ENCODE data around the gene GZMM. TPM values are rescaled to one million over a fixed set of nuclear protein-coding genes. Genes with fewer than 3 reads are reported as not detected.

GZMM gene
- total and polyA plus RNA-seq, 2 of the 13 experiments (the other 11 are each of a cell fraction or from before 2014, with no cell fraction given), result 0.07 TPM; not detected in 1

GRCh38 chr19:572140-572742 is 28.4 kb downstream of the GZMM start, which contains the start of gene BSG (continued):
- TF ChIP-seq, protein P1, sequence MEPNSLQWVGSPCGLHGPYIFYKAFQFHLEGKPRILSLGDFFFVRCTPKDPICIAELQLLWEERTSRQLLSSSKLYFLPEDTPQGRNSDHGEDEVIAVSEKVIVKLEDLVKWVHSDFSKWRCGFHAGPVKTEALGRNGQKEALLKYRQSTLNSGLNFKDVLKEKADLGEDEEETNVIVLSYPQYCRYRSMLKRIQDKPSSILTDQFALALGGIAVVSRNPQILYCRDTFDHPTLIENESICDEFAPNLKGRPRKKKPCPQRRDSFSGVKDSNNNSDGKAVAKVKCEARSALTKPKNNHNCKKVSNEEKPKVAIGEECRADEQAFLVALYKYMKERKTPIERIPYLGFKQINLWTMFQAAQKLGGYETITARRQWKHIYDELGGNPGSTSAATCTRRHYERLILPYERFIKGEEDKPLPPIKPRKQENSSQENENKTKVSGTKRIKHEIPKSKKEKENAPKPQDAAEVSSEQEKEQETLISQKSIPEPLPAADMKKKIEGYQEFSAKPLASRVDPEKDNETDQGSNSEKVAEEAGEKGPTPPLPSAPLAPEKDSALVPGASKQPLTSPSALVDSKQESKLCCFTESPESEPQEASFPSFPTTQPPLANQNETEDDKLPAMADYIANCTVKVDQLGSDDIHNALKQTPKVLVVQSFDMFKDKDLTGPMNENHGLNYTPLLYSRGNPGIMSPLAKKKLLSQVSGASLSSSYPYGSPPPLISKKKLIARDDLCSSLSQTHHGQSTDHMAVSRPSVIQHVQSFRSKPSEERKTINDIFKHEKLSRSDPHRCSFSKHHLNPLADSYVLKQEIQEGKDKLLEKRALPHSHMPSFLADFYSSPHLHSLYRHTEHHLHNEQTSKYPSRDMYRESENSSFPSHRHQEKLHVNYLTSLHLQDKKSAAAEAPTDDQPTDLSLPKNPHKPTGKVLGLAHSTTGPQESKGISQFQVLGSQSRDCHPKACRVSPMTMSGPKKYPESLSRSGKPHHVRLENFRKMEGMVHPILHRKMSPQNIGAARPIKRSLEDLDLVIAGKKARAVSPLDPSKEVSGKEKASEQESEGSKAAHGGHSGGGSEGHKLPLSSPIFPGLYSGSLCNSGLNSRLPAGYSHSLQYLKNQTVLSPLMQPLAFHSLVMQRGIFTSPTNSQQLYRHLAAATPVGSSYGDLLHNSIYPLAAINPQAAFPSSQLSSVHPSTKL (CRISPR knock-in tag; IDR thresholded peaks at IDR 0.05), result no peak; the same call in 1 of the 2 replicates
- TF ChIP-seq PTBP1 (IDR thresholded peaks at IDR 0.05; ENCODE audit: low read depth, low read length, poor library complexity, severe bottlenecking), result no peak
- TF ChIP-seq GATAD1 (CRISPR knock-in tag; IDR thresholded peaks at IDR 0.05), result peak; percentile 65
- TF ChIP-seq NFKB2 (CRISPR knock-in tag; IDR thresholded peaks at IDR 0.05; ENCODE audit: borderline replicate concordance), result peak; percentile 67; the same call in 1 of the 2 replicates
- TF ChIP-seq PPARG (CRISPR knock-in tag; conservative IDR thresholded peaks at IDR 0.05), result 0 out of 2 replicates have a peak, but pooled peaks have one; percentile 15
- TF ChIP-seq ZFAT (CRISPR knock-in tag; conservative IDR thresholded peaks at IDR 0.05), result no peak
- peak; percentile 87 for TF ChIP-seq YY1 (IDR thresholded peaks at IDR 0.05; ENCODE audit: insufficient read depth, insufficient replicate concordance, low read depth, low read length)
- TF ChIP-seq, protein P2, sequence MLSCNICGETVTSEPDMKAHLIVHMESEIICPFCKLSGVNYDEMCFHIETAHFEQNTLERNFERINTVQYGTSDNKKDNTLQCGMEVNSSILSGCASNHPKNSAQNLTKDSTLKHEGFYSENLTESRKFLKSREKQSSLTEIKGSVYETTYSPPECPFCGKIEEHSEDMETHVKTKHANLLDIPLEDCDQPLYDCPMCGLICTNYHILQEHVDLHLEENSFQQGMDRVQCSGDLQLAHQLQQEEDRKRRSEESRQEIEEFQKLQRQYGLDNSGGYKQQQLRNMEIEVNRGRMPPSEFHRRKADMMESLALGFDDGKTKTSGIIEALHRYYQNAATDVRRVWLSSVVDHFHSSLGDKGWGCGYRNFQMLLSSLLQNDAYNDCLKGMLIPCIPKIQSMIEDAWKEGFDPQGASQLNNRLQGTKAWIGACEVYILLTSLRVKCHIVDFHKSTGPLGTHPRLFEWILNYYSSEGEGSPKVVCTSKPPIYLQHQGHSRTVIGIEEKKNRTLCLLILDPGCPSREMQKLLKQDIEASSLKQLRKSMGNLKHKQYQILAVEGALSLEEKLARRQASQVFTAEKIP (CRISPR knock-in tag; IDR thresholded peaks at IDR 0.05; ENCODE audit: borderline replicate concordance), result no peak
- peak; percentile 46; the same call in 1 of the 2 replicates for TF ChIP-seq ZNF772 (CRISPR knock-in tag; IDR thresholded peaks at IDR 0.05)
- TF ChIP-seq RBM22 (optimal IDR thresholded peaks at IDR 0.05; ENCODE audit: low read length), result no peak
- TF ChIP-seq ZNF143 (CRISPR knock-in tag; IDR thresholded peaks at IDR 0.05), result peak; percentile 58
- no peak for TF ChIP-seq ZFP36L2 (CRISPR knock-in tag; IDR thresholded peaks at IDR 0.05)
- TF ChIP-seq ZNF792 (CRISPR knock-in tag; IDR thresholded peaks at IDR 0.05), result 0 out of 2 replicates have a peak, but pooled peaks have one; percentile 42
- TF ChIP-seq ZNF432 (CRISPR knock-in tag; IDR thresholded peaks at IDR 0.05; ENCODE audit: borderline replicate concordance), result no peak
- no peak for TF ChIP-seq E2F2 (CRISPR knock-in tag; IDR thresholded peaks at IDR 0.05; ENCODE audit: borderline replicate concordance)
- TF ChIP-seq, protein P3, sequence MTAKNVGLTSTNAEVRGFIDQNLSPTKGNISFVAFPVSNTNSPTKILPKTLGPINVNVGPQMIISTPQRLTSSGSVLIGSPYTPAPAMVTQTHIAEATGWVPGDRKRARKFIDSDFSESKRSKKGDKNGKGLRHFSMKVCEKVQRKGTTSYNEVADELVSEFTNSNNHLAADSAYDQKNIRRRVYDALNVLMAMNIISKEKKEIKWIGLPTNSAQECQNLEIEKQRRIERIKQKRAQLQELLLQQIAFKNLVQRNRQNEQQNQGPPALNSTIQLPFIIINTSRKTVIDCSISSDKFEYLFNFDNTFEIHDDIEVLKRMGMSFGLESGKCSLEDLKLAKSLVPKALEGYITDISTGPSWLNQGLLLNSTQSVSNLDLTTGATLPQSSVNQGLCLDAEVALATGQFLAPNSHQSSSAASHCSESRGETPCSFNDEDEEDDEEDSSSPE (CRISPR knock-in tag; IDR thresholded peaks at IDR 0.05), result peak; percentile 50; the same call in 1 of the 2 replicates
- TF ChIP-seq NKX3-1 (CRISPR knock-in tag; IDR thresholded peaks at IDR 0.05), result peak; percentile 37; the same call in 1 of the 2 replicates
- 0 out of 2 replicates have a peak, but pooled peaks have one; percentile 45 for TF ChIP-seq ZBTB38 (CRISPR knock-in tag; IDR thresholded peaks at IDR 0.05)

Data from HepG2 (cell line).